H1 (cell line): ENCODE results near the gene RASAL2.

ENCODE experiments used
- BACH1 ChIP-seq: IDR thresholded peaks from 2 replicates; pipeline ENCODE4 v1.6.1; 2012; ENCODE audit warnings: low read length, improper control_type of control experiment
- CTCF ChIP-seq, 3 experiments: IDR thresholded peaks; 1 replicate in 2 of 3; 2 replicates in 1 of 3; pipeline versions ENCODE4 v1.5.1 to v1.6.1; 2011; ENCODE audit warnings: low read length in 3 of 3, mild to moderate bottlenecking in 3 of 3, inconsistent platforms in 2 of 3, low read depth in 1 of 3, moderate library complexity in 1 of 3; ENCODE audit not compliant: insufficient read depth in 1 of 3; ENCODE audit errors: control extremely low read depth in 1 of 3
- E2F6 ChIP-seq: IDR thresholded peaks from 2 replicates; pipeline ENCODE4 v1.6.1; 2012; ENCODE audit warnings: inconsistent platforms
- JUND ChIP-seq: IDR thresholded peaks from 2 replicates; pipeline ENCODE4 v1.6.1; 2011; ENCODE audit warnings: mild to moderate bottlenecking, improper control_type of control experiment, low read length
- POLR2AphosphoS5 ChIP-seq: IDR thresholded peaks from 2 replicates; pipeline ENCODE4 v1.6.1; 2011; ENCODE audit warnings: low read depth, low read length
- RFX5 ChIP-seq: IDR thresholded peaks from 2 replicates; pipeline ENCODE4 v1.6.1; 2011; ENCODE audit warnings: low read depth, low read length, improper control_type of control experiment, borderline replicate concordance
- RXRA ChIP-seq: IDR thresholded peaks from 2 replicates; pipeline ENCODE4 v1.6.1; 2011; ENCODE audit warnings: low read depth, mild to moderate bottlenecking, low read length, moderate library complexity; ENCODE audit not compliant: insufficient read depth
- TAF1 ChIP-seq: IDR thresholded peaks from 2 replicates; pipeline ENCODE4 v1.6.1; 2011; ENCODE audit warnings: mild to moderate bottlenecking, low read depth, low read length
- TEAD4 ChIP-seq: IDR thresholded peaks from 2 replicates; pipeline ENCODE4 v1.6.1; 2012; ENCODE audit warnings: low read depth, low read length, inconsistent platforms, mixed read lengths

- TF ChIP-seq RFX5 (no peak), RXRA (no peak), BACH1 (no peak), CTCF (IDR thresholded peaks at IDR 0.05; ENCODE audit: control extremely low read depth in 1 of 3, insufficient read depth in 1 of 3, low read depth in 1 of 3, low read length in 3 of 3) (no peak), JUND (no peak), E2F6 (no peak), TAF1 (no peak), TEAD4 (no peak), POLR2AphosphoS5 (no peak)
Measured at GRCh38 chr1:178382372-178382771, 288.5 kb downstream of the RASAL2 start.
